Lower leg skin (tissue), 4 donors: Measurements from ENCODE around the gene MYO1B. TPM values are rescaled to one million over a fixed set of nuclear protein-coding genes. Genes with fewer than 3 reads are reported as not detected.

Experiments used
- DNase-seq, 2 donors: peaks; one replicate each; pipeline ENCODE4 v3.0.0-alpha.2; 2019; ENCODE audit warnings: low spot score in 2 of 2
- H3K4me3 ChIP-seq: fragments of 200-600 bp; sonication (generic); 2 replicates; pipeline ENCODE4 v1.5.1; 2017; ENCODE audit warnings: mild to moderate bottlenecking, low read depth; ENCODE audit not compliant: poor library complexity, severe bottlenecking
- CTCF ChIP-seq, 3 donors: fragments of 450-650 bp; IDR thresholded peaks; one replicate each; pipeline ENCODE4 v1.5.1; 2016; ENCODE audit warnings: antibody characterized with exemption in 3 of 3, mild to moderate bottlenecking in 3 of 3, moderate library complexity in 2 of 3
- POLR2A ChIP-seq, 2 donors: fragments of 450-650 bp; IDR thresholded peaks; one replicate each; pipeline ENCODE4 v1.6.1; 2016 to 2017; ENCODE audit warnings: antibody characterized with exemption in 2 of 2, mild to moderate bottlenecking in 1 of 2, moderate library complexity in 1 of 2
- WGBS, 2 donors: methylation state at CpG; one replicate each; pipeline ENCODE4 v1.1.5; 2018; 5-methylcytosine and 5-hydroxymethylcytosine counted together
- intact Hi-C: fragments of 100-400 bp; cut with DNase I; formaldehyde crosslinking; loops from one replicate; pipeline ENCODE4 v1.15.0; 2023; ENCODE audit warnings: low total_unique reads
- total RNA-seq, 4 donors: library from RNA; depleted of rRNA; stranded (reverse); fragments of >200 nt; gene quantifications; one replicate each; pipeline ENCODE4 v1.1.0, GENCODE V29; 2016

The MYO1B gene
- total RNA-seq, 4 donors from 2014 or later, result 24.6 to 53.0 (median 36.9) TPM

DNA sequence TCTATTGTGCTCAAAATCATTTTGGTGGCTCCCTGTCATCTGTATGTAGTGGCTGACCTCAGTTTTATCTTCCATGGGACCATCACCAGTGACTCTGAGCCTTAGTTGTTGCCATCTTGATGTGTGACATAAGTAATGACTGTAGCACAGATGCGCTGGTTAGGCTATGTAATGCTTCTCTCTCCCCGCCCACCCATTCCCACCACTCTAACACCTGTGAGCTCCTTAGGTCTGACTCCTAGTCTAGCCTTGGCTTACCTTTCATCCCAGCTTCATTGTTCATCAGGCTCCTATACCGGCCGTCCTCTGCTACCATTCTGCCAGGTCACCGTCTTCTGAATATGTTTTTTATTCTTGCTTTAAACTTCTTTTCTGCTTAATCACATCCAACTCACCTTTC, 17.2 kb downstream of the MYO1B start:
- no peak for DNase-seq
- H3K4me3 ChIP-seq, result no peak overlapping the region
- intact Hi-C loops, result no loop called here
- no peak for TF ChIP-seq CTCF (IDR thresholded peaks at IDR 0.05)
- no peak for TF ChIP-seq POLR2A (IDR thresholded peaks at IDR 0.05)
- WGBS, 2 donors, result 90 to 91% methylated on average over 5 of the region's 5 CpGs

DNA sequence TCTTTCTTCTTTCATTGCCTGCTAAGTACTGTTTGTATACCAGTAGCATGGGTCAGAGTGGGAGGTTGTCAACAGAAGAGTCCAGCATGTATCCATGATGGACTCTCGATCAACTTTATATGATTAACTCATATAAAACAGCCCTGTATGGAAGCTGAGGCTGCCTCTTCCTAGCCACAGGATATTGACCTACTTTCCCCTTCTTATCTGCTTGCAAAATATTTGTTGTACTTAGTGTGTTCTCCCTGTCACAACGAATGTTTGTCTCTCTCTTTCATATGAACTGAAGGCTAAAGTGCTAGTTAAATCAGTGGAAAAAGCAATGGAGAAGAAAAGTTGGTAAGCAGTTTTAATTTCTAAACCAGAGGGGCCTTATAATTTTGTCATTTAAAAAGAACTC, 17.8 kb downstream of the MYO1B start:
- 38 to 42% methylated on average over 2 of the region's 2 CpGs for WGBS, 2 donors
- no peak overlapping the region for H3K4me3 ChIP-seq
- DNase-seq, result no peak
- TF ChIP-seq POLR2A (IDR thresholded peaks at IDR 0.05) (no peak), CTCF (IDR thresholded peaks at IDR 0.05) (no peak)
- intact Hi-C loops, result no loop called here

DNA sequence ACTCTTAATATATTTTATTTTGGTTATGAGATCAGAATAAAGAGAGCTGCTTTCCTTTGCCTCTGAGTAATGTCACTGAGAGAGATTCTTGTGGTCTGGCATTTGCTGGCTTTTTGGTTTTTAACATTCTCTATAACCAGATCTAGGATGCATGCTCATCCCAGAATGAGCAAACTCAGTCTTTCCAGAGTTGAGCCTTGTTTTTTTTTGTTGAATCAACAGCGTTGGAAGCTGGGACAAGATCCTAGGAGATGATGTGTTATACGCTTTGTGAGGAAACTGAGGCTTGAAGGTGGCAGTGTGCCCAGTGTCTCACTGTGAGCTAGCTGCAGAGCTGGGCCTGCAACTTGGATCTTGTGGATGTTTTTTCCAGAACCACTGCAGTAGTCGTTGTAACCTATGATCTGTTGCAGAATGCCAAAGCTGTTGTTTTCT, 19.5 kb downstream of the MYO1B start:
- intact Hi-C loops, result no loop called here
- DNase-seq, result no peak
- TF ChIP-seq CTCF (IDR thresholded peaks at IDR 0.05) (no peak), POLR2A (IDR thresholded peaks at IDR 0.05) (no peak)
- no peak overlapping the region for H3K4me3 ChIP-seq
- 38 to 43% methylated on average over 3 of the region's 3 CpGs for WGBS, 2 donors

DNA sequence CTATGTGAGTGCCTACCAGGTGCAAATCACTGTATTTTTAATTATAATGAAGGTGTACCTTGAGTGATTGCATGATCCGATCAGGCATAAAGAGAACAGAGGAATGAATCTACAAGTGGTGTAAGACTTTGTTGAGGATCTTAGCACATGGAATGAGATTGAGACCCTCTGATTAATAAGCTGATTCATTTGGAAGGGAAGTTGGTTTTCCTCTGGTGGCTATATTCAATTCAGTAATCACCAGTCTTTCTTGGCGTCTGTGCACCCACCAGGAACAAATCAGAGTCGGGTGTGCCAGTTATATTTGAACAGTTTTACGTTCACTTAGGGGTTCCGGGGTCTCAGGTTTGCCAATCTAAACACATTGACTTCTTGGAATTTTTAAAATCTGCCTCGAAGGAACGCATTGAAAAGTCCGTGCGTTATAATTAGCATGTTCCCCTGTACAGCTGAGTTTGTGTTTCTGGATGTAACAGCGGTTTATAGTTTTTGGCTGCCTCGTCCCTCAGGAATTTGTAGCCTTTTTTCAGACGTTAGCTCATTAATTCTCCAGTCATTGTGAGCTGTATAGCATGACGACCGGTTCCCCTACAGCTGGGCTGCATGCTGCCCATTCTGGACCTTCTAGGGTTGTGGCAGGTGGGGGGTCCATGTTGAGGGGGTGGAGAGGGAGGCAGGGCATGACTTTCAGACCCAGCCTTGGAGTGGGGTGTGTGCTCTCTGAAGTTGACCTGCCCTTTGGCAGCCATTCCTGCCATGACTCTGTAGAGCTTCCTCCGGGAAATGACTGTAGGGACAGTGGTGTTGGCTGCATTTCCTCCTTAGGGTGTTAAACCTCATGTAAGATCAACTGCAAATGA, 20.3 kb downstream of the MYO1B start:
- no peak for DNase-seq
- no peak overlapping the region for H3K4me3 ChIP-seq
- TF ChIP-seq CTCF (IDR thresholded peaks at IDR 0.05) (no peak), POLR2A (IDR thresholded peaks at IDR 0.05) (no peak)
- intact Hi-C loops, result no loop called here
- 20 to 23% methylated on average over 15 of the region's 15 CpGs for WGBS, 2 donors

- intact Hi-C loops, result no loop called here
- WGBS, 2 donors, result 62 to 75% methylated on average over 2 of the region's 2 CpGs
- no peak for TF ChIP-seq CTCF (IDR thresholded peaks at IDR 0.05)
- no peak for TF ChIP-seq POLR2A (IDR thresholded peaks at IDR 0.05)
- no peak overlapping the region for H3K4me3 ChIP-seq
- DNase-seq, result no peak
These were observed 21.0 kb downstream of the MYO1B start for GRCh38 chr2:191266201-191266600.
